HG02571 (cell line): ENCODE data around the gene MGMT.

ENCODE experiments used
- ATAC-seq: cut with Tn5 transposase; IDR thresholded peaks from one replicate; pipeline ENCODE4 v1.9.1; 2021; ENCODE audit warnings: mild to moderate bottlenecking, moderate library complexity; ENCODE audit not compliant: unreplicated experiment

MGMT gene

GRCh38 chr10:129768437-129769355, 301.7 kb downstream of the MGMT start:
- no peak for ATAC-seq

GRCh38 chr10:129769381-129770116, 302.5 kb downstream of the MGMT start:
- ATAC-seq: no peak

GRCh38 chr10:129770286-129770685, 303.2 kb downstream of the MGMT start:
- ATAC-seq: no peak

GRCh38 chr10:129771024-129771423, 304.0 kb downstream of the MGMT start:
- ATAC-seq: no peak

DNA sequence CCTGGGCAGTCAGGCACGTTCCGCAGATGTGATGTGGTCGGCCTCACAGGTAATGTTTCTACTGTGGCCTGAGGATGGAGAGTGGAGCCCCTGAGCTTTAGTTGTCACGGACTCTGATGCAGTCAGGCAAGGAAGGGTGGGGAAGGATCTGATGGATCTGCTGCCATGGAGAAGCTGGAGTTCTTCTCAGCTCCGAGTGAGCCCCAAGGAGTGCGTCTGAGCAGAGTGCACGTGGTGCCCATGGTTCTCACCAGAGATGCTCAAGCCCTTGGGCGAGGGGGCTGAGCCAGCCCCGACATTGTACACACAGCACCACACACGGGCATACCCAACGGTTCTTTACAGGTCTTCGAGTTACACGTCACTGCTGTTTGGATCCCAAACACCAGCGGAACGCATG, 304.5 kb downstream of the MGMT start:
- ATAC-seq: no peak

GRCh38 chr10:129771991-129772431, 305.0 kb downstream of the MGMT start:
- no peak for ATAC-seq

DNA sequence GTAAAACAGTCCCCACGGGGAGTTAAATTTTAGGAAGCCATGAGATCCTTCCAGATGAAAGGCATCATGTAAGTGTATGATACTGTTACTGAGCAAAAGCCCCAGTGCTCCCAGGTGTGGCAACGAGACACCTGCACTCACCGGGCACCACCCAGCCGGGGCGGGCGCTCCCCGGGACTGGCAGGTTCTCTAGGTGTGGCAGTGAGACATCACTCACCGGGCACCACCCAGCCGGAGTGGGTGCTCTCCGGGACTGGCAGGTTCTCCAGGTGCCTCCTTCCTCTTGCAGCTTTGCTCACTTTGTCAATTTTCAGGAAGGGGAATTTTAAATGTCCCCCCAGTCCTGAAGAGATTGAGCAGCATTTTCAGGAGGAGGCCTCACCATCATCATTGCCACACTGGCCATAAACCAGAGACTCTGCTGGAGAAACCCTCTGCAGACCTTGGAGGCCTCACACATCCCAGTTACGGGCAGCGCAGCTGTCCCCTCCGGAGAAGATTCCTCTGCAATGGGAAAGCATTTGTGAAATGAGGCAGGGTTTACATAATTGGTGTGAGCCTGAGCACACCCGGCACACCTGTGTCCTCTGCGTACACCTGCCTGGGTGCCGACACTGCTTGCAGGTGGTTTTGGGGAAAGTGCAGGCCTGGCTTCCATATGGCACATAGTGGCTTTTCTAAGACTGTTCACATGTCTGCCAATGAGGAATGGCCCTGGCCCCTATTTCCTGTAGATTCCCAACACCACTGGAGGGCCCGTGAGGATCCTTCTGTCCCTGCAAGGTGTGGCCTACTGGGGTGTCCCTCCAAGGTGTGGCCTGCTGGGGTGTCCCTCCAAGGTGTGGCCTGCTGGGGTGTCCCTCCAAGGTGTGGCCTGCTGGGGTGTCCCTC, 305.7 kb downstream of the MGMT start:
- ATAC-seq: no peak

DNA sequence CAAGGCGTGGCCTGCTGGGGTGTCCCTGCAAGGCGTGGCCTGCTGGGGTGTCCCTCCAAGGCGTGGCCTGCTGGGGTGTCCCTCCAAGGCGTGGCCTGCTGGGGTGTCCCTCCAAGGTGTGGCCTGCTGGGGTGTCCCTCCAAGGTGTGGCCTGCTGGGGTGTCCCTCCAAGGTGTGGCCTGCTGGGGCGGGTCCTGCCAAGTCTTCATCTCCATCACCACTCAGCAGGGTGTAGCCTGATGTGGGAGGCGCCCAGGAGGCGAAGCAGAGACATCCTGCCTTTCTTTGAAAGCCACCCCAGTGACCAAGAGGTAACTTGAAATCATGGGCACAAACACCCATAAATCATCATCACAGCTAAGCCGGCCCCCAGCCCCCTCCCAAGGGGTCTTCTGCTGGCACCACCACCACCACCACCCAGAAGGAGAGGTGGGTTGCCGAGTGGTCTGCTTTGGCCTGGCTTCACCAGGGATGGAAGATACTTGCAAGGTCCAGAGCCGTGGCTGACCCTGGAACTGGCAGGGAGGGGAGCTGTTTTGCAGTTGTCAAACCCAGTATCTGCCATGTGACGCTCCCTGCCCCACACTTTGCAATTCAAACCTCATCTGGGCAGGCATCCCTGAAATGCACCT, 306.4 kb downstream of the MGMT start:
- ATAC-seq: no peak

- ATAC-seq: no peak
These were observed 307.2 kb downstream of the MGMT start for GRCh38 chr10:129774082-129774735.

DNA sequence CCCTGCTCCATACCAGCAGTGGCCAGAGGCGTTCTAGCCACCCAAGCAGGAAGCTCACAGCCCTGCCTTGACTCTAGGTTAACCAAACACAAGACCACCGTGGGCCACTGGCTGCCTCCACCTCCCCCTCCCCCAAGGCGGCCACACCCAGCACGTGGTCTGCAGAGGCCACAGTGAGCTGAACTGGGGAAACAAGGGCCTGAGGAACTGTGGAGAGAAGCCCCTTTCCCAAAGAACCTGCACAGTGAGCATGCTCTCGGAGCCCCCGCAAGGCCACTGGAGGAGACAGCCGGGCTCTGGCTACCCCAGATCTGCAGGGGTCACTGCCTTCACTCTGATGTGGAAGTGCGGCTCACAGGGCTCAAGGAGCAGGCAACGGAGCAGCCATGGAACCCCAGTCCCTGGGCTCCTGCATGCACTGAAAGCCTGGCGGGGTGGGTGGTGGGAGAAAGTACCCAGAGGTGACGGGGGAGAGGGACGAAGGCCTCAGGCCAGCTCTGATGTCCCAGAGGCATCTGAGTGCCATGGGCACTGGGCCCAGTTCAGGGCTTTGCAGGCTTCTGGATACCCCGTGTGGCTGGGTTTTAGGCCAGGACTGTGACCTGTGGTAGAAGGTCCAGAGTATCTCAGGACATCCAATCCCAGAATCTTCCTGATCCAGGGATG, 307.8 kb downstream of the MGMT start:
- no peak for ATAC-seq

DNA sequence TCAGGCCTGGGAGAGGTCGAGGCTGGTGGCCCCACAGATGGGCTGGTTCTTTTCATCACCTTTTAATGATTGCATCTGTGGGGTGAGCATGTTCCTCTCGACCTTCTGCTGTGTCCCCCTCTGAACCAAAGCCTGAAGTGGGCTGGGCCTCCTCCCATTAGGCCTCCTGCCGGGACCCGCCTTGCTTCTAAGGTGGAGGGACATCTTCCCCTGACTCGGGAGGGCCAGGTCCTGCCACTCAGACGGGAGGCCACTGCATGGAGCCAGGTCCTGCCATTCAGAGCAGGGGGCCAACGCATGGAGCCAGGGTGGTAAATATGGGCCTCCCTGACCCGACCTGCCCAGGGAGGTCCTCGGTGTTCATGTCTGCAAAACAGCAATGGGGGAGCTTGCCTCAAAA, 308.6 kb downstream of the MGMT start:
- ATAC-seq: no peak

DNA sequence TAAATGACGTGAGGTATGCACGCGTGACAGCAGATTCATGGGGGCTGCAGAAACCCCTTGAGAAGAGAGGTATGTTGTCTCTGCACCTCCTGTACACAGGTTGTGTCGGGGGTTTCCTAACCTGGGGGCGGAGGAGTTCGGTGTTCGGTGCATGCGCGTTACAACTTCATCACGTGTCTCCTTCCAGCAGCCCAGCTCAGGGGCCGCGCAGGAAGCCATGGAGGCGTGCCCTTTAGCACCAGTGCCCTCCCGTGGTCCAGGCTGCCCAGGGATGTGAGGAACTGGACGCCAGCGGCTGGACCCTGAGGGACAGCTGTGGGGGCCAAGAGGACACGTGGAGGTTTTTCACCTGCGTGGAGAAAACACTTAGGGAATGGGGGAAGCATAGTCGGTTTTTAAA, 310.6 kb downstream of the MGMT start:
- no peak for ATAC-seq

GRCh38 chr10:129778571-129778970, 311.5 kb downstream of the MGMT start:
- ATAC-seq: no peak

- no peak for ATAC-seq
These were observed 312.4 kb downstream of the MGMT start for GRCh38 chr10:129779126-129780111.

DNA sequence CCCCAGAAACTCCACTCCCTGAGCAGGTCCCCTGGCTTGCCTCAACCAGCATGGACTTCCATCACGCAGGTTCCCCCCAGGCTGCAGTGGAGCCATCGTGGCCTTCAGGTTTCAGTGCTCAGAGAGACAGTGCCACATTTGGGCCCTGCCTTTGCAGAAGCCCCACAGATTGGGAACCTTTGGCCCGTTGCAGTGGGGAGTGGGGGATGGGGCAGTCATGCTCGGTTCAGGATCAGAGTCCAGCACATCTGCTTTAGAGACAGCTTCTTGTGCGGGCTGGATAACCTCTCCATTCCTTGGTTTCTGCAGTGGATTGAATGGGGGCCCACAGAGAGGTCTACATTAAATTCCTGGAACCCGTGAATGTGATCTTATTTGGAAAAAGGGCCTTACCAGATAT, 313.2 kb downstream of the MGMT start:
- ATAC-seq: no peak

DNA sequence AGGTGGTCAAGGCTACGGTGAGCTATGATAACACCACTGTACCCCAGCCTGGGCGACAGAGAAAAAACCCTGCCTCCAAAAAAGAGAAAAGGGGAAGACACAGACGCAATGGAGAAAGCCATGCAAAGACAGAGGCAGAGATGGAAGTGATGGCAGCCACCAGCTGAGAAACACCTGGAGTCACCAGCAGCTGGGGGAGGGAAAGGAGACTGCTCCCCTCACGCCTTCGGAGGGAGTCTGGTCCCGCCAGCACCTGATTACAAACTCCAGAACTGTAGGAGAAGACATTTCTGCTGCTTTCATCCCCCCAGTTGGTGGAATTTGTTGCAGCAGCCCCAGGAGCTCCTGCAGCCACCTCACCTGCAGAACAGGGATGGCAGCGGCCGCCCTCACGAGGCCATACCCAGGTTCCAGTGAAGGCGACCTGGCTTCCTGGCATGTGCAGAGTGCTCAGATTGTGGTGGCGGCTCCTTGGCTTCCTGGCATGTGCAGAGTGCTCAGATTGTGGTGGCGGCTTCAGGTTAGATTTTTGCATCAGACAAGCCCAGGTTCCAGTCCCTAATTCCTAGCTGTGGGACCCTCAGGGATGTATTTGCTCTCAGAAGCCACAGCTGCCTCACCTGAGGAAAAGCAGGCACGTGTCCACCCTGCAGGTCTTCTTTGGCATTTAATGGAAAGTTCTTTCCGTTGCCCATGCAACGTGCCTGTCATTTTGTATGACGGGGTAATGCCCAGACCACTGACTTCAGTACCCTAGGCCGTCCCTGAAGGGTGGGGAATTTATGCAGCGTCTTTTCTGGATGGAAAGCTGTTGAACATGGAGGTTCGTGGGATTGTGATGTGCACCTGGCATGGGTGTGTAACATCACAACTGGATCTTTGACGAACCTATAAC, 314.1 kb downstream of the MGMT start:
- no peak for ATAC-seq

DNA sequence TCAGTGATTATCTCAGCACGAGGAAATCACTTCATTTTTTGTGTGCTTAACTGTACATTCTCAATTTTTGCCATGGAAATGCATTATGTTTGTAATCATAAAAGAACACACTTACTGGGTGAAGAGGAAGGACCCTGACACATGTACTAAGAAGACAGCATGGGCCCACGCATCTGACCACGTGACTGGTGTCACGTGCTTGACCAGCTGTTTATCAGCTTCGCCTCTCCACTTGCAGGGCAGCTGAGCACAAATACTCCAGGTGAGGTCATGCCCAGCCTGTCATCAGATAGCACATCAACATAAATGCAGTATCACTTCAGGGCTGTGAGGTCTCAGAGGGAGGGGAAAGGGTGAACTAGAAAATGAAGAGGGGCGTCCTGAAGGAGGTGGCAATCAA, 317.2 kb downstream of the MGMT start:
- ATAC-seq: no peak
